Measurements from ENCODE around the gene PRSS22.

The PRSS22 gene

DNA sequence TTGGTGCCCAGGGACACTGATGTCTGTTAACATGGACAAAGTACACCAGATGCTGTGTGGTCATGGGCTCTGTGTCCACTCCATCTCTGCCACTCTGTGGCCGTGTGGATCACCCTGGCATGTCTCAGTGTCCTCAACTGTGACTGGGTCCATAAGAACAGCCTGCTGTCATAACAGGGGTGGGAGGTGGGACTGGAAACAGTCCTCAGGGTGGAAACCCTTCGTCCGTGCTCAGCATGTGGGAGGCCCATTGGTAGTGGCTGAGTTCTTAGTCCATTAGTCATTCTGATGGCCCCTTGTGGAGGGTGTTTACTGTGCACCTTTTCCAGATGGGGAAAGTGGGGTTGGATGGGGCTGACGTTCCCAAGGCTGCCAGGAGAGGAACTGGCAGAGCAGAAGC is 37.8 kb upstream of the PRSS22 start:
- H3K4me3 ChIP-seq (ENCODE audit: low read depth, low read length) = no peak overlapping the region
- TF ChIP-seq, protein P1, sequence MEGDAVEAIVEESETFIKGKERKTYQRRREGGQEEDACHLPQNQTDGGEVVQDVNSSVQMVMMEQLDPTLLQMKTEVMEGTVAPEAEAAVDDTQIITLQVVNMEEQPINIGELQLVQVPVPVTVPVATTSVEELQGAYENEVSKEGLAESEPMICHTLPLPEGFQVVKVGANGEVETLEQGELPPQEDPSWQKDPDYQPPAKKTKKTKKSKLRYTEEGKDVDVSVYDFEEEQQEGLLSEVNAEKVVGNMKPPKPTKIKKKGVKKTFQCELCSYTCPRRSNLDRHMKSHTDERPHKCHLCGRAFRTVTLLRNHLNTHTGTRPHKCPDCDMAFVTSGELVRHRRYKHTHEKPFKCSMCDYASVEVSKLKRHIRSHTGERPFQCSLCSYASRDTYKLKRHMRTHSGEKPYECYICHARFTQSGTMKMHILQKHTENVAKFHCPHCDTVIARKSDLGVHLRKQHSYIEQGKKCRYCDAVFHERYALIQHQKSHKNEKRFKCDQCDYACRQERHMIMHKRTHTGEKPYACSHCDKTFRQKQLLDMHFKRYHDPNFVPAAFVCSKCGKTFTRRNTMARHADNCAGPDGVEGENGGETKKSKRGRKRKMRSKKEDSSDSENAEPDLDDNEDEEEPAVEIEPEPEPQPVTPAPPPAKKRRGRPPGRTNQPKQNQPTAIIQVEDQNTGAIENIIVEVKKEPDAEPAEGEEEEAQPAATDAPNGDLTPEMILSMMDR (IDR thresholded peaks at IDR 0.05; ENCODE audit: control insufficient read depth, extremely low read depth, insufficient read depth) = no peak
- no peak for DNase-seq (ENCODE audit: low read depth)

DNA sequence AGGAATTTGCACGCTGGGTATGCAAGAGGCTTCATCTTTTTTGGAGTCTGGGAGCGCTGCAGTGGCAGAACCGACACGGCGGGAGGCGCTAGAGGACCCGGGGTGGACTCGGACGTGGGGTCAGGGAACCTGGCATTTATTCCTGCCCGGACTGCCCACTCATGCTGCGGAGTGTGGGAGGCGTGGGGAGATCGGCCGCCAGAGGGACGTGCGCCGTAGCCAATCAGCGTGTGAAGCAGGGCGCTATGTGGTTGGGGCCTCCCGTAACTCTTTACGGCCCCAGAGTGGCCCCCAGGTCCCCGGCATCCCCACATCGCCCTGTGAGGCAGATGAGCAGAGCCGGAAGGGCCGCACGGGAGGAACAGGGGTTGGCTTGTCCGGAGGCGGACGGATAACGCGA is 36.3 kb upstream of the PRSS22 start:
- no peak for DNase-seq (ENCODE audit: low read depth)
- TF ChIP-seq, protein P1 (IDR thresholded peaks at IDR 0.05; ENCODE audit: control insufficient read depth, extremely low read depth, insufficient read depth) = no peak
- H3K4me3 ChIP-seq (ENCODE audit: low read depth, low read length) = no peak overlapping the region

DNA sequence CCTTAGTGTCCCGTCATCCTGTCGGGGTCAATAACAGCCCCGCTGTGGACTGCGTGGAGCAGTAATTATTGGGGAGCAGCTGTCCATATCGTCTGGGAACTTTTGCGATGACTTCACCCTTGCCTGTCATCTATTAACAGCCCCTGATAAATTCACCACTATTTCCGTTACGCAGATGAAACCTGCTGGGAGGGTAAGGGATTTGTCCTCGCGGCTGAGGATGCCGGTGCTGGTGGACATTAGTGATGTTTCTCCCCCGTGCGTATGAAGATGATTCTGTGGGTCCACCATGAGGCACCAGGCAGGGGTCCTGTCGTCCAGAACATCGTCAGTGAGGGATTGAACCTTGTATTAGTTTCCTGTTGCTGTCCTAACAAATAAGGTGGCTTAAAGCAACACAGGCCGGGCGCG is 26.1 kb upstream of the PRSS22 start:
- DNase-seq (ENCODE audit: low read depth) = no peak
- peak overlapping the region; percentile 73 for H3K4me3 ChIP-seq (ENCODE audit: low read depth, low read length)
- TF ChIP-seq, protein P1 (IDR thresholded peaks at IDR 0.05; ENCODE audit: control insufficient read depth, extremely low read depth, insufficient read depth) = no peak

DNA sequence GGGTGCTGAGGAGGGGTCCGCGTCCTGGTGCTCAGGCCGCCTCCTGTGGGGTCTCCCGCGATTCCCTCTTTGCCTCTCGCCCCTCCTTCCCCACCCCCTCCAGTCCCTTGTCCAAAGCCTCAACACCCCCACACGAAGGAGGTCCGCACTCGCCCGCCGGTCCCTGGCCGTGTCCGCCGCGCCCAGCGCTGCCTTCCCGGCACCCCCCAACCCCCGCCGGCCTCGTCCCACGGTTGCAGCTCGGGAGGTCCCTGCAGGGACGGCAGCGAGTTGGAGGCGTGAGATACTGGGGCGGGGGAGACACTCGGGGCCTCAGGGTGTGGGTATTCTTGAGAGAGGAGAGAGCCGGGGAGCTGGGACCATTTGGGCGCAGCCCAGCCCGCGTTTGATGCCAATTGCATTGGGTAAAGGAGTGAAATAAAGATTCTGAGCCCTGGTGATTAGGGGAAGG is 25.5 kb upstream of the PRSS22 start:
- TF ChIP-seq, protein P1 (IDR thresholded peaks at IDR 0.05; ENCODE audit: control insufficient read depth, extremely low read depth, insufficient read depth) = no peak
- H3K4me3 ChIP-seq (ENCODE audit: low read depth, low read length) = peak overlapping the region; percentile 73
- DNase-seq (ENCODE audit: low read depth) = no peak

DNA sequence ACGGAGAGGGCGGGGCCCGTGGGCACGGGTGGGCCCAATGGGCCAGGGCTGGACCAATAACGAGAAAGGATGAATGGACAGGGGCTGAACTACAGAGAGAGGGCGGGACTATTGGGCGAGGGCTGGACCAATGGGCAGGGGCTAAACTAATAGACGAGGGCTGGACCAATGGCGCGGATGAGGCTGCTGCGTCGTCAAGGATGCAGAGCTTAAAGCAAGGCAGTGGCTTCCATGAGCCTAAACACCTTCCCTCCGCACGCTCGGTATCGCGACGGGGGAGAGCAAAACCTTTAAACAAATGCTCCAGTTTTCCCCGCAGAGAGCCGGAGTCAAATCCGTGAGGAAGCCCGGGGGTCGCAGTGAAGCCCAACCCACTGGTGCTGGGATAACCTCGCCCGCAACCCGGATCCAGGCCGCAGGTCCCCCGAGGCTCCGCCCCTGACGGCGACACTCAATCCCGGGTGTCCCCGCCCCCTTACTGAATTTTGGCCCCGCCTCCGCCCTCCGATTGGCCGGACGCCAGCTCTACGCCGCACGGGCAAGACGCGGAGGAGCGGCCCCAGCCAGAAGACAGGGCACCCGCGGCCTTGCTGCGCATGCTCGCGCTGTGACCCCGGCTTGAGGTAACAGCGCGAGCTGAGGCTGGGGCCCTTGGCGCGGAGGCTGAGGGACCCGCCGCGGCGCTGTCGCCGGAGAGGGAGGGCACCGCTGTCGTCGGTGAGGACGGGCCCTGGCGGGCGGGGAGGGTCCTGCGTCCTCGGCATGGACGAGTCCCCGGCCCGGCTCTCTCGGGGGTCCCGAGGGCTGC is 24.9 kb upstream of the PRSS22 start, which contains the start of gene FLYWCH2:
FLYWCH2 (plus strand) TSS at position 566 of the 808 bp plus-strand sequence. CDS start 13,235 bp downstream, outside the sequence.
- peak; percentile 98 for DNase-seq (ENCODE audit: low read depth)
- TF ChIP-seq, protein P1 (IDR thresholded peaks at IDR 0.05; ENCODE audit: control insufficient read depth, extremely low read depth, insufficient read depth) = no peak
- H3K4me3 ChIP-seq (ENCODE audit: low read depth, low read length) = peak within 1 kb of the TSS; percentile 73

DNA sequence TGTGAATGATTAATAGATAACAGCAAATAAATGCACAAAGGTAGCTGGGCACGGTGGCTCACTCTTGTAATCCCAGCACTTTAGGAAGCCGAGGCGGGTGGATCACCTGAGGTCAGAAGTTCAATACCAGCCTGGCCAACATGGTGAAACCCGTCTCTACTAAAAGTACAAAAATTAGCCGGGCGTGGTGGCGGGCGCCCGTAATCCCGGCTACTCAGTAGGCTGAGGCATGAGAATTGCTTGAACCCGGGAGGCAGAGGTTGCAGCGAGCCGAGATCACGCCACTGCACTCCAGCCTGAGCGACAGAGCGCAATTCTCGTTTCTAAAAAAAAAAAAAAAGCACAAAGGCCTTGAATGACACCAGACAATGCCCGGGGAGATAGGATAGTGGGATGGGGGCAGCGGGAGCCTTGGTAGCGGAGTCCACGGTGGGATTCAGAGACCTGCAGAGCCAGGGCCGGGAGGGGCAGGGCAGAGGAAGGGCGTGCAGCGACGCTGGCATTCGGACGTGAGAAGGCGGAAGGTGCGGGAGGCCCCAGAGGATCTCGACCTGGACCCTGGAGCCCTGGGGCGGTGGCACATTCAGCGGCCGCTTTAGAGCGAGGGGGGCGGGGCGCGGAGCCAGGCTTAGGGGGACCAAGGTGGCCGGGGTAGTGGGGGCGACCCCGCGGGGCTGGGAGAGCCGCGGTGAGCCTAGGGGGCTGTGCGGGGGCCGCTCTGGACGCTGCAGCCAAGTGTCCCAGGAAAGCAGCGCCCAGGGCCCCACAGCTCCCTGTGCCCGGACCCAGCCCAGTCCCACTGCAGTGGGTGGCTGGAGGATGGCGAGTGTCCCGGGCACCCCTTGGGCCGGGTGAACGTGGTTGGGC is 24.0 kb upstream of the PRSS22 start:
- no peak for DNase-seq (ENCODE audit: low read depth)
- TF ChIP-seq, protein P1 (IDR thresholded peaks at IDR 0.05; ENCODE audit: control insufficient read depth, extremely low read depth, insufficient read depth) = no peak
- peak overlapping the region; percentile 73 for H3K4me3 ChIP-seq (ENCODE audit: low read depth, low read length)
